HG03575 (cell line): ENCODE results near the gene BCL2L2.

Source experiments
- ATAC-seq: cut with Tn5 transposase; IDR thresholded peaks from one replicate; pipeline ENCODE4 v1.9.1; 2021; ENCODE audit not compliant: unreplicated experiment, insufficient number of reproducible peaks, low FRiP score; ENCODE audit errors: extremely low read depth

Gene BCL2L2

DNA sequence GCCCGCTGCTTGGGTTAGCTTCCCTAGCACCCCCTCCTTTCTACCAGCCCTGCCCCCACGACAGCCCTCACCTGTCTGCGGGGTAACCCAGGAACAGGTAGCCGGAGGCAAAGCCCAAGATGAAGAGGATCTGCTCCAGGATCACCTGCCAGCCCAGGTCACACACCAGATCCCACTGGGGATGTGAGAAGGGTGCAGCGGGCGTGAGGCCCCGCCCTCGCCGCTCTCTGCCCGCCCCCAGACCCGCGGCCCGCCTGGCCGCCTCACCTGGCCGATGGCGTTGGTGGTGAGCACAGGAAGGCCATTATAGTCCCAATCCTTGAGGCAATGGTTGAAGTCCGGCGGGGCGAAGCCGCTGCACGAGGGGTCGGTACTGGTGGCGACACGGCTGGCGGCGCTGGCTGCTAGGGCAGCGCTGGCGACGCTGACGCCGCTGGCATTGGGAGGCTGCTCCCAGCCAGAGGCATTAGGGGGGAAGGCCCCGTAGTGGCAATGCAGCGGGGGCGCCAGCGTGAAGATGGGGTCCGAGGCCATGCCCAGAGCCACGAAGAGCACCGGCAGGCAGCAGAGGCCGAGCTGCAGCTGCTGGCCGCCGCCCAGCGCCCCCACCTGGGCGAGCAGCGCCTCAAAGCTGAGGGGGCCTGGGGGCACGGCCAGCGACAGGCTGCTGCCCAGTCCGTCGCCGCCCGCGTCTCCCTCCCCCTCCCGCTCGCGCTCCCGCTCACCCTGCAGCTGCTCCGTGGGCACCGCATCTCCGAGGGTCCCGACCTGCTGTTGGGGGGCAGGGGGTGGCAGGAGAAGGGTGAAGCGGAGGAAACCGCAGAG is 45.3 kb downstream of the BCL2L2 start:
- no peak for ATAC-seq

DNA sequence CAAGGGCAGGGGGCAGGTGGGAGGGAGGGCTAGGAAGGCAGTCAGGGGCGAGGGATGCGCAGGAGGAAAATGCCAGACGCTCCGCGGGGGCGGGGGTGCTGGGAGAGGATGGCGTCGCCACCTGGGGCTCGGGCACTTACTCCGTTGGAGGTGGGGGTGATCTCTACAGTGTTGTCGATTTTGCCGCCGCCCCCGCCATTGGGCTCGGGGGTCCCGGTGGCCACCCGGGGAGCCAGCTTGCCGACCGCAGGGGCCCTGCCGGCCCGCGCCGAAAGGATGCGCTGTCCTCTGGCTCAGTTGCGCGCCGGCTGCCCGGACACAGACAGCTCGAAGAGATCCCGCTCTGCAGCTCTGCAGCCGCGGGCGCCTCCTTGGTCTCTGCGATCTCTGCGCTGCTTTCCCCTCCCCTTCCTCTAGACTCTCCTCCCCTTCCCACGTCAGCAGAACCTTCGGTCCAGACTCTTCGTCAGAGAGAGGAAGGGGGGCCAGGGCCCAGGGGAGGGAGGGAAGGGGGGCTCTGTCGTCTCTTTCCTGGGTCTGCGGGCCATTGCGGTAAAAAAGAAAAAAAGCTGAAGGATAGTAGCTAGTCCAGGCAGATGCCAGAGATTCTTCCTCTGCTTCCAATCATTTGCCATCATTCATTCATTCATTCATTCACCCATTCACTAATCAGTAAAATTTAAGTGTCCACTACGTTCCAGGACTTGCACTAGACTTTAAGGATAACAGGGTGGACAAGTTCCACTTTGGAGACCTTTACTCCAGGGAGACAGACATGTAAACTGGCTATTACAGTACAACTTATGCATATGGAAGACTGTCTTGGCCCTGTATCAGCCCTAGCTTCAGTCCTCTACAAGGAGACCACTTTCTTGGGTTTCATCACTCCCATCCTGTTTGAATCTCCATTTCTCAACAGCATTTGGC is 46.1 kb downstream of the BCL2L2 start, which contains the start of gene SLC22A17:
SLC22A17 (minus strand) TSS at position 382 of the 927 bp plus-strand sequence.
- no peak for ATAC-seq

DNA sequence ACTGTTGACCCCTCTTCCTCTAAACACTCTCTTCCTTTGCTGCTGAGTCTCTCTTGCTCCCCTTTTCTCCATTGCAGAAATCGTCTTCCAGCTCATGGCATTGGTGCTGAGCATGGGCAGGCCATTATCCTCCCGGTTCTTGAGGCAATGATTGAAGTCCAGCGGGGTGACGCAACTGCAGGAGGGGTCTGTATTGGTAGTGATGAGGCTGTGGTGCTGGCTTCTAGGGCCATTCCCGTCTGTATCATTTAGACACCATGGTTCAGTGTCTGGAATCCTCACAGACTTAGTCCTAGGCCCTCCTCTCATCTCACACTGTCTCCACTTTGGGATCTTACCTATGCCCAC is 46.8 kb downstream of the BCL2L2 start:
- no peak for ATAC-seq

DNA sequence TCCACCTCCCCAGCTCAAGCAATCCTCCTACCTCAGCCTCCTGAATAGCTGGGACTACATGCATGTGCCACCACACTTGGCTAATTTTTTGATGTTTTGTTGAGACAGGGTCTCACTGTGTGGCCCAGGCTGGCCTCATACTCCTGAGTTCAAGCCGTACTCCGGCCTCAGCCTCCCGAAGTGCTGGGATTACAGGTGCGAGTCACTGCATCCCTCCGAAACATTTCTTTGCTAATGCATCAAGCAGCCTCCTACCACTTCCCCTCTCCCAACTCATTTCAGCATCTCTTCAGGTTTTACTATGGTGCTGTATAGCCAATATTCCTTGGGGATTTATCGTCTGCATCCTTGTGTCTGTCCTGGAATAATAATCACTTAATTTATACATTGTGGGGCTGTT is 48.4 kb downstream of the BCL2L2 start:
- no peak for ATAC-seq

DNA sequence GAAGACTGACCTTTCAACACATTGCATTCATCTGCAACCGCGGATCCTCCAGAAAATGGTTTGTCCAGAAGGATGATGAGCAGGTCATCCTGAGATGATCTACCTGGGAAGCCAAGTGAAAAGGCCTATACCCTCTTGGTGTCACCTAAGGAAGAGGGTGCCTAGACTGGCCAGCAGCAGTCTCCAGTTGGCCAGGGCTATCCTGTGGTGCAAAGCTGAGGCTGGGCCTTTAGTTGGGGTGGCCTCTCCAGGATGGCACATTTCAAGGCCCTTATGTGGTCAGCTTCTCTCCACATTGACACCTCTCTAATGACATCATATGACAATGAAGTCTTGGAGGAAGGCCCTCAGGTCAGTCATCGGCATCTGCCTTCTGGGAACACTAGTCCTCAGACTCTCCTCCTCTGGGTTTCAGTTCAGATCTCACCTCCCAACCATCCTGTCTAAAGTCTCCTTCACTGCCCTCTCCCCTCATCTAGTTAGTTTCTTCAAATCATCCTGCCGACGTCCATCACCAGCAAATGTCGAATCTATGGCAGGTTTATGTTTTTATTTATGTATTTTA is 49.3 kb downstream of the BCL2L2 start:
- ATAC-seq: no peak

DNA sequence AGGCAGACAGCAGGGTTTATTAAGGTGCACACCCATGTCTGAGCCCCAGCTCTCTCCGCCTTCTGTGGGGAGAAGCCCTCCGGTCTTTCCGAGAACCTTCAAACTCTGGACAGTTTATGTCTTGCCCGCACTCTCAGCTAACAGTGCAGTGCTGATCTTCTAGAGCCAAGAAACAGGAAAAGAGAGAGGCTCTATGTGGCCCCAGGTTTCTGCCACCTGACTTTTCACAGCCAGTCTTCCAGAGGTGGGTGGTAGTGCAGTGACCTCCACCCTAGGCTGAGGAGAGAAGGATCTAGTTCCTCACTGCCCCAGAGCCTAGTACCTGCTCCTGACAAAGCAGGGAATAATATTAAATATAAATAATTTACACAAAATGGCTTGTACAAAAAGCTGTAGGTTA is 50.0 kb downstream of the BCL2L2 start:
- no peak for ATAC-seq

DNA sequence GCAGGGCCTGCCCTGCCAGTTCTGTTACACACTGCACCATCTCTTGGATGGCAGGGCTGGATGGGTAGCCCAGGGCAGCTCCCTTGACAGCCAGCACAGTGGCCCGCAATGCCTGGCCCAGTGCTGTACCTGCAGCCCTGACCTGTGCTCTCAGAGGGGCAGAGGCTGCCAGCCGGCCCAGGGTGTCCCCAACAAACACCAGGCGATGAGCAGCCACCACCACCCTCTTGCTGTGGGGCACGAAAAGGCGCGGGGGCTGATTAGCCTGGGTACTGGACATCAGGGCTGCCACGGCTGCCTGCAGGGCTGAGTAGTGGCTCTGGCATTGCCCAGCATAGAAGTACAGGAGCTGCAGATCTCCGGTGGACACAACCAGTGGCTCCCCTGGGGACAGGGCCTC is 50.6 kb downstream of the BCL2L2 start:
- no peak for ATAC-seq

DNA sequence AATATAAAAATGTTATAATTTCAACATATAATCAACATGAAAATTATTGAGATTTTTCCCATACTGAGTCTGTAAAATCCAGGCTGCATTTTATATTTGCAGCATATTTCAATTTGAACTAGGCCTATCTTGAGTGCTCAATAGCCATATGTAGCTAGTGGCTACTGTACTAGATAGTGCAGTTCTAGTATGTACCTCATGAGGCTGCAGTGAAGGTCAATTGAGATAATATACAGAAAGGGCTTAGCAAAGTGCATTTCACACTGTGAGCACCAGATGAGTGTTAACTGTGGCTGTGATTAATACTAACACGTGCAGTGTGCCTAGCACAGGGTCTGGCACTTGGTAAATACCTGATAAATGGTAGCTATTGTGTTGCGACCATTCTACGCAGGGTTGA is 51.4 kb downstream of the BCL2L2 start:
- no peak for ATAC-seq

DNA sequence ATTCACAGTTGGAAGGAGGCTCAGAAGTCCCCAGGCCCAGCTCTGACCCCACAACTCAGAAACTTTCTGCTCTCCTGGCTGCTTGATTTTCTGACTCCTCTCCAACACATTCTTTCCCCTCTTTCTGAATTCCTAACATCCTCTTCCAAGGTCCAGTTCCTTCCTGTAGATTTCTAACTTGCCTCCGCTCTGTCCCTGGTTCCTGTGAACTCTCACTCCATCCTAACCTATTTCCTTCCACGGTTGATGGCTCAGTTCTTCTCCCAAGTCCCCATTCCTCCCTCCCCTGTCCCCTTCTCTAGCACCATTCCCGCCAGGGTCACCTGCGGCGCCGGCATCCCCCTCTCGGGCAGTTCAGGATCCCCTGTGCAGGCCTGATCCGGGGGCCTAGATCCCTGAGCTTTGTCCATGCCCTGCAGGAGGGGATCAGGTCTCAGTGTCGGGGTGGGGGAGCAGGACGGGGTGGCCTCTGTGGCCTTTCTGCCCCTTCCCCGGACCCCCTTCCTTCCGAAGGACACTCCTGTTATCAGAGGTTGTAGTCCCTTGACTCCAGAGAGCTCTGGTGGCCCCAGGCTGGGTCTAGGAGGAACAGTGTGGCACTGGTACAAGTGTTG is 52.0 kb downstream of the BCL2L2 start:
- no peak for ATAC-seq

DNA sequence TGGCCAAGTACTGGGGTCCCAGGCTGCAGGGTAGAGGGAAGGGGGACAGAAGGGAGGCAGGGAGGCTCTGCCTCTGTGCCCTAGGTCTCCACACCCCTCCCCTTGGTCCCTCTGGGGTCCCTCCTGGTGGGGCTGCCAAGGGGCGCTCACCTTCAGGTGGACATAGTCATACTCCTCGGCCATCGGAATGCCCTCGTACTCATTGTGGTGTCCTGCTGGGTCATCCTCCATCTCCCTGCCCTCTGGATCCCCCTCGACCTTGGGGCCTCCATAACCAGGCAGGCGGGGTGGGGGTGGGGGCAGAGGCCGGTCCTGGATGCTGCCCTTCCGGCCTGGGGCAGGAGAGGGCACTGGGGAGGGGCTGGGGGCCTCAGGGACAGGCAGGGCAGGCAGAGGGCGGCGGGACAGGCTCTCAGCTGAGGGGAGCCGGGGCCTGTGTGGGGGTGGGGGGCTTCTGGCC is 52.6 kb downstream of the BCL2L2 start:
- ATAC-seq: no peak

DNA sequence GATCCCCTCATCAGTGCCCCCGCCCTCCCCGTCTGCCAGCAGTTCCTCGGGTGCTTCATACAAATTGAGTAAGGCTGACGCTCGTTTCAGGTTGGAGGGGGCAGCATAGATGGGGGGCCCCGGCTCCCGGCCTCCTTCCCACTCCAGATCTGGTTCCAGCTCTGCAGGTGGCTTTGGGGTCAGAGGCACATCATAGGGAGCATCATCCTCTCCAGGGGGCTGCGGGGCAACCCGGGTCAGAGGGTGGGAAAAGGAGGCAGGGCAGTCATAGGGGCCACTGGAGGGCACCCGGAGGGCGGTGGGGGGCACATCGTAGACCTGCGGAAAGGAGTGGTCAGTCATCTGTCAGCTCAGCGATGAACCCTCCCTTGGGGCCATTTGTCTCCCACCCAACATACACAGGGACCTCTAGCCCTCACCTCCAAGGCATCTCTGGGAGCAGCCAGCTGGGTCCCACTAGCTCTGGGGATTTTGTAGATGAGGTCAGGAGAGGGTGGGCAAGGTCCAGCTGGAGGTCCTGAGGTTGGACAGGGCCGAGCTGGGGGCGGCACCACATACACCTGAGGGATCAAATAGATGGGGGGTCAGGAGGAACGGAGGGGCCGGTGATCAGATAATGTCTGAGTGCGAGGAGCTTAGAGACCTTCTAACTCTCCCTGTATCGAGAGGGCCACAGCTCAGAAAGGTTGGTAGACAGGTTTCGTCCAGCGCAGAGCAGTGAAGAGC is 53.3 kb downstream of the BCL2L2 start:
- no peak for ATAC-seq

DNA sequence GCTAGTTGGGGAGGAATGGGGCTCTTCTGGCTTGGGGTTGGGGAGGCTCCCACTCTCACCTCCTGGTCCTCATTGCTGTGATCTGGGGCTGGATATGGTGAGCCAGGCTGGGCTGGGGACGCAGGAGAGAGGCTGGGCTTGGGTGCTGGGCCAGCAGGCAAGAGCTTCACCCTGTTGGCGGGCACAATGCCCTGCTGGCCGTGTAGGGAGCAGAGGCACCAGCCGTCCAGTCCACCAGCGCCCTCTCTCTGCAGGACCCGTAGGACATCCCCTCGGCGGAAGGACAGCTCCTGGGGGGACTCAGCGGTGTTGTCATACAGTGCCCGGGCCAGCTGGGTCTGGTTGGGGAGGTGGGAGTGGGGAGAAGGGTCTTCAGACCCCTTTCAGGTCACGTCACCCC is 53.9 kb downstream of the BCL2L2 start:
- ATAC-seq: no peak

DNA sequence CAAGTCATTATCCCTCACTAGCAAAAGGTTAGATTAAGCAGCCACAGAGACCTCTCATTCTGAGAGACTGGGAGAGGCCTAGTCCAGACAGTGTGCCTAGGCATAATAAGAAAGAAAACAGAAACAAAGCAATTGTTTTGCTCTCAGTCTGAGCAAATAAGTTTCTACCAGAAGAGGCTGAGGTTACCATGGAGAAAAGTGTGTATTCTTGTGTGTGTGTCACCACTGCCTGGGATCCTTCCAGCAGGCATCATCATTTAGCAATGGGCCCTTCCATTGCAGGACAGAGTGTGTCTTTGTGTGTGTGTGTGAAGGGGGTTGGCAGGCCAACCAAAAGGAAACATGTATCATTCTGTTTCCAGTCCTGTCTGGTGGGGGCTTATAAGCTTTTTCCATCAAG is 54.7 kb downstream of the BCL2L2 start:
- ATAC-seq: no peak
